ENCODE measurements around the gene ASB6. TPM values are rescaled to one million over a fixed set of nuclear protein-coding genes. Genes with fewer than 3 reads are reported as not detected.

ASB6 gene
- polyA plus RNA-seq, 2 donors, result 14.4 to 15.1 TPM

DNA sequence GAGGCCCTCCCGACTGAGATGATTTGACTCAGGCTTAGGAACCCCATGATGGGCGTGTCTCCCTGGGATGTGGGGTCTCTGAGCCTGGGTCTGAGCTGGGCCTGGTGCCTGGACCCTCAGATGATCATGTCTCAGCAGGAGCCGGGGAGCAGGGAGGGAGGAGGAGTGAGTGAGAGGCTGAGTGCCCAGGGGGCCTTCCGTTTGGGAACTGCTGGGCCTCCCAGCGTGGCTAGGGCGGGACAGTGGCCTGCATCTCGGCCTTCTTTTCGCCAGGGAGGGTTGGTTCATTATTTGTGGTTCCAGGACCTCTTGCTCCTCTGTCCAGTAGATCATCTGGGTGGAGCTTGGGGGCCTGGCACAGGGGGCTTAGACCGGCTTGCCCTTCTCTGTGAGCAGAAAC is 29.1 kb upstream of the ASB6 start:
- H3K9me3 ChIP-seq (ENCODE audit: control insufficient read depth in 2 of 2, insufficient read depth in 1 of 2, low read depth in 1 of 2, low read length in 1 of 2), result no peaks in the 10 kb centered on the region
- H3K27me3 ChIP-seq (ENCODE audit: control insufficient read depth in 1 of 2, insufficient read depth in 2 of 2, low read length in 2 of 2), result peaks cover 0 to 2% of the 10 kb centered on the region in 2 donors
- H3K36me3 ChIP-seq (ENCODE audit: control insufficient read depth in 2 of 2, insufficient read depth in 2 of 2, low read length in 1 of 2), result peaks cover 0 to 3% of the 10 kb centered on the region in 2 donors
- peaks cover 0 to 7% of the 10 kb centered on the region in 2 donors for H3K4me1 ChIP-seq (ENCODE audit: control insufficient read depth in 2 of 2, insufficient read depth in 2 of 2, low read length in 1 of 2)
- WGBS, 2 donors, result 82 to 84% methylated on average over 9 of the region's 9 CpGs
- no peak overlapping the region for H3K27ac ChIP-seq (ENCODE audit: low read depth in 2 of 2, low read length in 1 of 2)
- no peak overlapping the region for H3K4me3 ChIP-seq (ENCODE audit: low read depth in 1 of 2, low read length in 2 of 2)

DNA sequence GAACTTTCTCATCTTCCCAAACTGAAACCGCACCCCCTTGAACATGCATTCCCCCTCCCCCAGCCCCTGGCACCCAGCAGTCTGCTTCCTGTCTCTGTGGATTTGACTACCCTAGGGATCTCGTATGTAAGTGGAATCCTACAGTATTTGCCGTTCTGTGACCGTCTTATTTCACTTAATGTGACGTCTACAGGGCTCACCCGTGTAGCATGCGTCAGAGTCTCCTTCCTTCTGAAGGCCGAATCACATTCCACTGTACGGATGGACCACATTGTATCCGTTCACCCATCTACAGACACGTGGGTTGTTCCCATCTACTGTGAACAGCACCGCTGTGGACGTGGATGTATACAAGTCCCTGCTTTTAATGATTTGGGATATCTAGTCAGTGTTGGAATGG is 28.0 kb upstream of the ASB6 start:
- Histone ChIP-seq H3K9me3 (ENCODE audit: control insufficient read depth in 2 of 2, insufficient read depth in 1 of 2, low read depth in 1 of 2, low read length in 1 of 2) (no peaks in the 10 kb centered on the region), H3K27ac (ENCODE audit: low read depth in 2 of 2, low read length in 1 of 2) (no peak overlapping the region), H3K4me3 (ENCODE audit: low read depth in 1 of 2, low read length in 2 of 2) (no peak overlapping the region), H3K4me1 (ENCODE audit: control insufficient read depth in 2 of 2, insufficient read depth in 2 of 2, low read length in 1 of 2) (peaks cover 0 to 11% of the 10 kb centered on the region in 2 donors), H3K27me3 (ENCODE audit: control insufficient read depth in 1 of 2, insufficient read depth in 2 of 2, low read length in 2 of 2) (peaks cover 0 to 2% of the 10 kb centered on the region in 2 donors), H3K36me3 (ENCODE audit: control insufficient read depth in 2 of 2, insufficient read depth in 2 of 2, low read length in 1 of 2) (peaks cover 0 to 3% of the 10 kb centered on the region in 2 donors)
- WGBS, 2 donors, result 90 to 91% methylated on average over 13 of the region's 13 CpGs

DNA sequence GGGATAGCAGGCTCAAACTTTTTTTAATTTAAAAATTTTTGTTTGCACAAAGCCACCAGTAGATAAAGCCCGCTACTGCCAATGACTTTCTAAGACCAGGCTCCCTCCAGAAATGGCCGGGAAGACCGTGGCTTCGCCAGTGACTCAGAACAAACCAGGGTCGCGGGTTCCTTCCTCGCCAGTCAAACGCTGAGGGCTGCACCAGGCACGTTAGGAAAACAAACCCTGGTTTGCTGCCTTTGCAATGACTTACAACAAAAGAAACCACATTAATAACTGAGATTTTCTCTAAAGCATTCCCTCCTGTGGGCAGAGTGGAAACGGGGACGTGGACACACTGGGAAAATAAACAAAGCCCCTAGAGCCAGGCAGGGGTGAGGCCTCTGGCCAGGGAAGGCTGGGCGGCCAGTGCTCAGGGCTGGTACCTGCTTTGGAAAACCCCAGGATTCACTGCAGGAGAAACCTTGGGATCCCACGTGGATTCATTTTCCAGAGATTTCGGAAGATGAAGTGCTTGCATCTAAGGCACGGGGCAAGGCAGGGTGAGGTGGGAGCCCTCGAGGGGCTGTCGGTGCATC is 27.3 kb upstream of the ASB6 start:
- H3K36me3 ChIP-seq (ENCODE audit: control insufficient read depth in 2 of 2, insufficient read depth in 2 of 2, low read length in 1 of 2), result peaks cover 0 to 3% of the 10 kb centered on the region in 2 donors
- H3K4me1 ChIP-seq (ENCODE audit: control insufficient read depth in 2 of 2, insufficient read depth in 2 of 2, low read length in 1 of 2), result peaks cover 0 to 11% of the 10 kb centered on the region in 2 donors
- WGBS, 2 donors, result 61 to 62% methylated on average over 17 of the region's 17 CpGs
- H3K27ac ChIP-seq (ENCODE audit: low read depth in 2 of 2, low read length in 1 of 2), result no peak overlapping the region
- H3K9me3 ChIP-seq (ENCODE audit: control insufficient read depth in 2 of 2, insufficient read depth in 1 of 2, low read depth in 1 of 2, low read length in 1 of 2), result no peaks in the 10 kb centered on the region
- no peak overlapping the region for H3K4me3 ChIP-seq (ENCODE audit: low read depth in 1 of 2, low read length in 2 of 2)
- H3K27me3 ChIP-seq (ENCODE audit: control insufficient read depth in 1 of 2, insufficient read depth in 2 of 2, low read length in 2 of 2), result peaks cover 0 to 2% of the 10 kb centered on the region in 2 donors

DNA sequence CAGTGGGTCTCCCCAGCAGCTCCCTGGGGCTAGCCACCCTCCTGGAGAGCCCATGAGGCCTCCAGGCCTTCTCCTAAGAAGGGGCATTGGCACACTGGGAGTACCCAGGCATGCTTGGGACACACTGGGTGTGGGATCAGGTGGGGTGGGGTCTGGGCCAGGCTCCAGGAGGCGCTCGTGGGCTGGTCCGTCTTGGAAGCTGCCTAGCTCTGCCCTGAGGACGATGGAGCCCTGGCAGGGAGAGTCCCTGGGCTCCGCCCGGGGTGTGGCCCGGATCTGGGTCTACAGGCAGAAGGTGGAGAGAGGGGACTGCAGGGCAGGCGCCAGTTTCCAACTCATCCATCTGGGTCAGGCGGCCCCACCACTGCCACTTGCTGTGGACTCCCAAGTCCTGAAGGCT is 25.9 kb upstream of the ASB6 start:
- no peak overlapping the region for H3K27ac ChIP-seq (ENCODE audit: low read depth in 2 of 2, low read length in 1 of 2)
- H3K36me3 ChIP-seq (ENCODE audit: control insufficient read depth in 2 of 2, insufficient read depth in 2 of 2, low read length in 1 of 2), result peaks cover 0 to 3% of the 10 kb centered on the region in 2 donors
- H3K4me1 ChIP-seq (ENCODE audit: control insufficient read depth in 2 of 2, insufficient read depth in 2 of 2, low read length in 1 of 2), result peaks cover 0 to 11% of the 10 kb centered on the region in 2 donors
- H3K27me3 ChIP-seq (ENCODE audit: control insufficient read depth in 1 of 2, insufficient read depth in 2 of 2, low read length in 2 of 2), result peaks cover 0 to 2% of the 10 kb centered on the region in 2 donors
- 55 to 64% methylated on average over 9 of the region's 9 CpGs for WGBS, 2 donors
- no peaks in the 10 kb centered on the region for H3K9me3 ChIP-seq (ENCODE audit: control insufficient read depth in 2 of 2, insufficient read depth in 1 of 2, low read depth in 1 of 2, low read length in 1 of 2)
- no peak overlapping the region for H3K4me3 ChIP-seq (ENCODE audit: low read depth in 1 of 2, low read length in 2 of 2)

DNA sequence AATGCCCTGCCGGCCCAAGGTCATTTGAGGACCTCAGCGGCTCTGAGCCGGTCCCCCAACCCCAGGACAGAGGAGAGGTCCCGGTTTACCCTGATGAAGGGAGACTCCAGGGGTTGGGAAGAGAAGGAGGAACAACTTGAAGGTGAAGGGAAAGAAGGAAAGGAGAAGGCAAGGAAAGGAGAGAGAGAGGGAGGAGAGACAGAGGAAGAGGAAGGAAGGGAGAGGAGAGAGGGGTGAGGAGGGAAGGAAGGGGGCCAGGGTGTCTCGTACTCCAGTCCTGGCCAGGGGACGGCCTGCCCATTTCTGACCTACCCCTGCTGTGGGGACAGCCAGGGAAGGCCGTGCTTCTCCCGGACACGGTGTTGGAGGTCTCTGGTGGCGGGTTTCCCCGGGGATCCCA is 25.4 kb upstream of the ASB6 start:
- Histone ChIP-seq H3K4me3 (ENCODE audit: low read depth in 1 of 2, low read length in 2 of 2) (no peak overlapping the region), H3K4me1 (ENCODE audit: control insufficient read depth in 2 of 2, insufficient read depth in 2 of 2, low read length in 1 of 2) (peaks cover 0 to 11% of the 10 kb centered on the region in 2 donors), H3K36me3 (ENCODE audit: control insufficient read depth in 2 of 2, insufficient read depth in 2 of 2, low read length in 1 of 2) (peaks cover 0 to 3% of the 10 kb centered on the region in 2 donors), H3K9me3 (ENCODE audit: control insufficient read depth in 2 of 2, insufficient read depth in 1 of 2, low read depth in 1 of 2, low read length in 1 of 2) (no peaks in the 10 kb centered on the region), H3K27me3 (ENCODE audit: control insufficient read depth in 1 of 2, insufficient read depth in 2 of 2, low read length in 2 of 2) (peaks cover 0 to 2% of the 10 kb centered on the region in 2 donors), H3K27ac (ENCODE audit: low read depth in 2 of 2, low read length in 1 of 2) (no peak overlapping the region)
- WGBS, 2 donors, result 73 to 74% methylated on average over 10 to 11 of the region's 11 CpGs

DNA sequence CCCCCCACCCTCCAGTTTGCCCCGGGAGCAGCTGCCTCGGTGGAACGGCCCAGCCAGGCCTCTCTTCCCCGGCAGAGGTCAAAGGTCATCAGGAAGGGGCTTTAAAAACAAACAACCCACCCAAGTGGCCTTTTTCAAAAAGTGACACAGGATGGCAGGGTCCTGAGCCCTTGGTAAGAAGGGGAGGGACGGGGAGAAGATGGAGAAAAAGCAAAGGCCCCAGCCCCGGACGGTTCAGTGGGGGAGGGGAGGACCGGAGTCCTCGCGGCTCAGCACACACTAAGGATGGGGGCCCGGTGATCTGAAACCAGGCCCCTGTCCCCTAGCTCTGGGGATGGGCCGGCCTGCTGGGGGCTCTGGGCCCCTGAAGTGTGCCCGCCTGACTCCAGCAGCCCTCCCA is 24.6 kb upstream of the ASB6 start:
- WGBS, 2 donors, result 31 to 33% methylated on average over 13 of the region's 13 CpGs
- Histone ChIP-seq H3K27ac (ENCODE audit: low read depth in 2 of 2, low read length in 1 of 2) (no peak overlapping the region), H3K27me3 (ENCODE audit: control insufficient read depth in 1 of 2, insufficient read depth in 2 of 2, low read length in 2 of 2) (peaks cover 0 to 2% of the 10 kb centered on the region in 2 donors), H3K9me3 (ENCODE audit: control insufficient read depth in 2 of 2, insufficient read depth in 1 of 2, low read depth in 1 of 2, low read length in 1 of 2) (no peaks in the 10 kb centered on the region), H3K4me3 (ENCODE audit: low read depth in 1 of 2, low read length in 2 of 2) (peak overlapping the region; percentile 35 to 41), H3K4me1 (ENCODE audit: control insufficient read depth in 2 of 2, insufficient read depth in 2 of 2, low read length in 1 of 2) (peaks cover 0 to 11% of the 10 kb centered on the region in 2 donors), H3K36me3 (ENCODE audit: control insufficient read depth in 2 of 2, insufficient read depth in 2 of 2, low read length in 1 of 2) (peaks cover 0 to 3% of the 10 kb centered on the region in 2 donors)

DNA sequence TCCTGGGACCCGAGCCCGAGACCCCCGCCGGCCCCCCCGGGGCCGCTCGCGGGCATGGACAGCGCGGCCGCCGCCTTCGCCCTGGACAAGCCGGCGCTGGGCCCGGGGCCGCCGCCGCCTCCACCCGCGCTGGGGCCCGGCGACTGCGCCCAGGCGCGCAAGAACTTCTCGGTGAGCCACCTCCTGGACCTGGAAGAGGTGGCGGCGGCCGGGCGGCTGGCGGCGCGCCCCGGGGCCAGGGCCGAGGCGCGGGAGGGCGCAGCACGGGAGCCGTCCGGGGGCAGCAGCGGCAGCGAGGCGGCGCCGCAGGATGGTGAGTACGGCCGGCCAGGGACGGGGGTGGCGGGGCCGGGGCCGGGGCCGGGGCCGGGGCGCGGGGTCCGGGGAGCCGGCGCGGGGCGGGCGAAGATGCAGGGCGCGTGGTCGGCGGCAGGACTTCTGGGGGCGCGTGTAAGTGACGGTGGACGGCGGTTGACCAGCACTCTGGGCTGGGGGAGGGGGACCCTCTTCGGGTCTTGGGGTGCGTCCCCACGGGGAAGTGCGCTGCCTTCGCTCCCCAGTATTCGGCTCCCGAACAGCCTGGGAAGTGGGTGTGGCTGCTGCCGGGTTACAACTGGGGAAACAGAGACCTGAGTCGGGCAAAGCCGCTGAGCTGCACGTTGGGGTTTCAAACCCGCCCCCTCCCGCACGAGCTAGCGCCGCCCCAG is 24.0 kb upstream of the ASB6 start:
- WGBS, 2 donors, result 3 to 4% methylated on average over 55 to 88 of the region's 88 CpGs

DNA sequence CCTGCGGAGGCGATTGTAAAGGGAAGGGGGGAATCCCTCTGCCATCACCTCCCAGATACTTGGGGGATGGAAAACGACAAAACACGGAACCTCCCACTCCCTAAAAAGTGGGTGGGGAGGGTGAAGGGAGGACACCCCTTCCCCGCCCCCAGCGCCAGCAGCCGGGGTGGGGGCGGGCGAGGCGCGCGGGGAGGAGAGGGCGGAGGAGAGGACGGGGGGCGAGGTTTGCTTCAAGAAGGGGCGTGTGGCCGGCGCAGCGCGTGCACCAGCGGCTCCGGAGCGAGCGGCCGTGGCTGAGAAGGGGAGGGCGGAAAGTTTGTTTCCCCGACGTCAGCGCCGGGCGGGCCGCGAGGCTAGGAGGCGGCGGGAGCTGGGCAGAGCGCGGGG is 23.4 kb upstream of the ASB6 start, which contains the start of gene PRRX2:
TSS of gene PRRX2 (plus strand) at position 259 of the 387 bp plus-strand sequence. CDS start 221 bp downstream, outside the sequence.
- Histone ChIP-seq H3K27me3 (ENCODE audit: control insufficient read depth in 1 of 2, insufficient read depth in 2 of 2, low read length in 2 of 2) (peaks cover 0 to 2% of the 10 kb centered on the region in 2 donors), H3K4me1 (ENCODE audit: control insufficient read depth in 2 of 2, insufficient read depth in 2 of 2, low read length in 1 of 2) (peaks cover 0 to 11% of the 10 kb centered on the region in 2 donors)
- 1% methylated on average over 19 to 37 of the region's 37 CpGs for WGBS, 2 donors

More for the DNA sequence above, 24.0 kb upstream of the ASB6 start:
- peaks cover 0 to 2% of the 10 kb centered on the region in 2 donors for H3K27me3 ChIP-seq (ENCODE audit: control insufficient read depth in 1 of 2, insufficient read depth in 2 of 2, low read length in 2 of 2)
- no peaks in the 10 kb centered on the region for H3K36me3 ChIP-seq (ENCODE audit: control insufficient read depth in 2 of 2, insufficient read depth in 2 of 2, low read length in 1 of 2)
- no peak overlapping the region for H3K27ac ChIP-seq (ENCODE audit: low read depth in 2 of 2, low read length in 1 of 2)
- no peaks in the 10 kb centered on the region for H3K9me3 ChIP-seq (ENCODE audit: control insufficient read depth in 2 of 2, insufficient read depth in 1 of 2, low read depth in 1 of 2, low read length in 1 of 2)
- peaks cover 0 to 11% of the 10 kb centered on the region in 2 donors for H3K4me1 ChIP-seq (ENCODE audit: control insufficient read depth in 2 of 2, insufficient read depth in 2 of 2, low read length in 1 of 2)
- H3K4me3 ChIP-seq (ENCODE audit: low read depth in 1 of 2, low read length in 2 of 2), result peak overlapping the region; percentile 41 to 48

DNA sequence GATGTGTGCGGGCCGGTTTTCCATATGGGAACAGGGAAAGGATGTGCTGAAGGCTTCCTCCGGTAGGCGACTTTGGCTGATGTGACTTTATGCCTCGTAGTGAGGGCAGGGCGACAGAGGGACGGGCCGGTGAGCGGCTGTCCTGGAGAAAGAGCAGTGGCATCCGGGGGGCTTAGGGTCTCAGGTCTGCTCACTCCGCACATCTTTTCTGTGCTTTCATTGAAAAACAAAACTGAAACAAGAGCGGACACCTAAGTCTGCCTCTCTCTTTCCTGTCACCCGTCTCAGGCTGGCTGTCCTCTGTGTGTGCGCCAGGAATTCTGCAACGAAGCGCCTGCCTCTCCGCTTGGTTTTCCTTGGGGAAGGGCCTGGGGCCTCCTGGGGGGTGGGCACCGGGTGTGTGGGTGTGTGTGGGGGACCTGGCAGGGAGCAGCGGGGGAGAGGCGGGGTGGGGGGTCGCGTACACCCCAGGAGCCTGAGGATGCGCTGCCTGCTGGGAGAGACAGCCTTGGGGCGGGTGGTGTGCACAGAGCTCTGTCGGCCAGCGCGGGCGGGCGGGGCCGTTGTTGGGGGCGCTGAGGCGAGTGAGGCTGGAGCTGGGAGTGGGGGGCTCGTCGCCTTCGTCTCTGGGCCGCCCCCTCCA is 22.9 kb upstream of the ASB6 start:
- H3K9me3 ChIP-seq (ENCODE audit: control insufficient read depth in 2 of 2, insufficient read depth in 1 of 2, low read depth in 1 of 2, low read length in 1 of 2), result no peaks in the 10 kb centered on the region
- H3K4me3 ChIP-seq (ENCODE audit: low read depth in 1 of 2, low read length in 2 of 2), result no peak overlapping the region
- peaks cover 0 to 11% of the 10 kb centered on the region in 2 donors for H3K4me1 ChIP-seq (ENCODE audit: control insufficient read depth in 2 of 2, insufficient read depth in 2 of 2, low read length in 1 of 2)
- no peak overlapping the region for H3K27ac ChIP-seq (ENCODE audit: low read depth in 2 of 2, low read length in 1 of 2)
- peaks cover 0 to 2% of the 10 kb centered on the region in 2 donors for H3K27me3 ChIP-seq (ENCODE audit: control insufficient read depth in 1 of 2, insufficient read depth in 2 of 2, low read length in 2 of 2)
- WGBS, 2 donors, result 19 to 21% methylated on average over 28 to 36 of the region's 36 CpGs
- H3K36me3 ChIP-seq (ENCODE audit: control insufficient read depth in 2 of 2, insufficient read depth in 2 of 2, low read length in 1 of 2), result no peaks in the 10 kb centered on the region

More for the DNA sequence above, 23.4 kb upstream of the ASB6 start, which contains the start of gene PRRX2:
- no peaks in the 10 kb centered on the region for H3K9me3 ChIP-seq (ENCODE audit: control insufficient read depth in 2 of 2, insufficient read depth in 1 of 2, low read depth in 1 of 2, low read length in 1 of 2)
- no peaks in the 10 kb centered on the region for H3K36me3 ChIP-seq (ENCODE audit: control insufficient read depth in 2 of 2, insufficient read depth in 2 of 2, low read length in 1 of 2)
- no peak within 1 kb of the TSS for H3K27ac ChIP-seq (ENCODE audit: low read depth in 2 of 2, low read length in 1 of 2)
- peak within 1 kb of the TSS; percentile 41 to 48 for H3K4me3 ChIP-seq (ENCODE audit: low read depth in 1 of 2, low read length in 2 of 2)
